ENCODE results near the gene SAMSN1. TPM values are rescaled to one million over a fixed set of nuclear protein-coding genes. Genes with fewer than 3 reads are reported as not detected.

The SAMSN1 gene
- total RNA-seq, 3 donors from 2014 or later (not counting 1 experiment from before 2014, with no cell fraction given), result 17.7 to 101 (median 18.2) TPM

- Mint-ChIP-seq H3K36me3 (no peaks in the 10 kb centered on the region), H3K27me3 (ENCODE audit: low read depth in 2 of 2) (no peaks in the 10 kb centered on the region), H3K4me3 (peak overlapping the region; percentile 74), H3K4me1 (peaks cover 41 to 52% of the 10 kb centered on the region in 2 donors), H3K27ac (peak overlapping the region; percentile 53 to 56), H3K9me3 (no peaks in the 10 kb centered on the region)
- Histone ChIP-seq H3K27ac (ENCODE audit: low read length) (no peak overlapping the region), H3K4me1 (ENCODE audit: control insufficient read depth, insufficient read depth, low read length) (peaks cover 15% of the 10 kb centered on the region), H3K36me3 (ENCODE audit: control insufficient read depth, insufficient read depth, low read length) (no peaks in the 10 kb centered on the region), H3K9me3 (ENCODE audit: control insufficient read depth, insufficient read depth, low read length) (no peaks in the 10 kb centered on the region), H3K27me3 (ENCODE audit: control insufficient read depth, insufficient read depth, low read length) (no peaks in the 10 kb centered on the region), H3K4me3 (ENCODE audit: low read length) (peak overlapping the region; percentile 63)
- WGBS (ENCODE audit: insufficient coverage), result 81% methylated on average over 5 of the region's 5 CpGs
- peak in 1 of 2 donors; percentile 27 for DNase-seq
- no peak for ATAC-seq
- TF ChIP-seq CTCF (IDR thresholded peaks at IDR 0.05), result no peak
- intact Hi-C loops (cut with micrococcal nuclease), result no loop called here
Observed at GRCh38 chr21:14543983-14544382, 2.1 kb downstream of the SAMSN1 start.

GRCh38 chr21:14542638-14543037 is 3.5 kb downstream of the SAMSN1 start:
- Mint-ChIP-seq H3K9me3 (no peaks in the 10 kb centered on the region), H3K36me3 (no peaks in the 10 kb centered on the region), H3K4me1 (peaks cover 42 to 61% of the 10 kb centered on the region in 2 donors), H3K4me3 (peak overlapping the region; percentile 57), H3K27ac (peak overlapping the region; percentile 80 to 93), H3K27me3 (ENCODE audit: low read depth in 2 of 2) (no peaks in the 10 kb centered on the region)
- ATAC-seq (no peak), DNase-seq (peak in 1 of 2 donors; percentile 26)
- H3K4me1 ChIP-seq (ENCODE audit: control insufficient read depth, insufficient read depth, low read length), result peaks cover 15% of the 10 kb centered on the region
- H3K27me3 ChIP-seq (ENCODE audit: control insufficient read depth, insufficient read depth, low read length), result no peaks in the 10 kb centered on the region
- H3K27ac ChIP-seq (ENCODE audit: low read length), result peak overlapping the region; percentile 75
- H3K4me3 ChIP-seq (ENCODE audit: low read length), result no peak overlapping the region
- no peaks in the 10 kb centered on the region for H3K9me3 ChIP-seq (ENCODE audit: control insufficient read depth, insufficient read depth, low read length)
- no peak for TF ChIP-seq CTCF (IDR thresholded peaks at IDR 0.05)
- intact Hi-C loops (cut with micrococcal nuclease), result loop anchor here (1.0 kb wide), 1 partner anchor 8 kb away; no protein-coding TSS in a partner anchor
- H3K36me3 ChIP-seq (ENCODE audit: control insufficient read depth, insufficient read depth, low read length), result no peaks in the 10 kb centered on the region

GRCh38 chr21:14541841-14542490 is 4.1 kb downstream of the SAMSN1 start:
- Mint-ChIP-seq H3K4me1 (peaks cover 44 to 66% of the 10 kb centered on the region in 2 donors), H3K36me3 (no peaks in the 10 kb centered on the region), H3K27ac (peak overlapping the region; percentile 80 to 93), H3K9me3 (peaks cover 3% of the 10 kb centered on the region in 2 donors), H3K27me3 (ENCODE audit: low read depth in 2 of 2) (no peaks in the 10 kb centered on the region), H3K4me3 (peak overlapping the region; percentile 87)
- Histone ChIP-seq H3K4me1 (ENCODE audit: control insufficient read depth, insufficient read depth, low read length) (peaks cover 15% of the 10 kb centered on the region), H3K27me3 (ENCODE audit: control insufficient read depth, insufficient read depth, low read length) (no peaks in the 10 kb centered on the region), H3K9me3 (ENCODE audit: control insufficient read depth, insufficient read depth, low read length) (no peaks in the 10 kb centered on the region), H3K4me3 (ENCODE audit: low read length) (peak overlapping the region; percentile 32), H3K27ac (ENCODE audit: low read length) (peak overlapping the region; percentile 75), H3K36me3 (ENCODE audit: control insufficient read depth, insufficient read depth, low read length) (no peaks in the 10 kb centered on the region)
- DNase-seq (peak in 1 of 2 donors; percentile 68), ATAC-seq (peak; percentile 56 to 72 (median 66))
- intact Hi-C loops (cut with micrococcal nuclease), result loop anchor here (1.0 kb wide), 1 partner anchor 8 kb away; no protein-coding TSS in a partner anchor
- WGBS (ENCODE audit: insufficient coverage), result 10% methylated on average over 7 of the region's 8 CpGs
- no peak for TF ChIP-seq CTCF (IDR thresholded peaks at IDR 0.05)
